Fibroblast of lung (primary cell): ENCODE measurements around the gene SLCO2B1. TPM values are rescaled to one million over a fixed set of nuclear protein-coding genes. Genes with fewer than 3 reads are reported as not detected.

Experiments used
- DNase-seq, 2 donors: peaks; one replicate each; pipeline versions ENCODE4 v3.0.0 to v3.0.0-alpha.2; 2010; ENCODE audit warnings: low read depth in 2 of 2
- H2AFZ ChIP-seq: 2 replicates; pipeline ENCODE4 v1.5.1; 2012; ENCODE audit warnings: low read length, control low read depth, inconsistent platforms
- H3K27ac ChIP-seq: 2 replicates; pipeline ENCODE4 v1.5.1; 2011; ENCODE audit warnings: low read length, control low read depth; ENCODE audit not compliant: insufficient read depth
- H3K27me3 ChIP-seq: 2 replicates; pipeline ENCODE4 v1.5.1; 2011; ENCODE audit warnings: mild to moderate bottlenecking, low read length; ENCODE audit not compliant: control insufficient read depth, insufficient read depth
- H3K36me3 ChIP-seq: 2 replicates; pipeline ENCODE4 v1.5.1; 2011; ENCODE audit warnings: low read length; ENCODE audit not compliant: control insufficient read depth, insufficient read depth
- H3K4me1 ChIP-seq: 2 replicates; pipeline ENCODE4 v1.5.1; 2011; ENCODE audit warnings: low read length; ENCODE audit not compliant: control insufficient read depth, insufficient read depth; ENCODE audit errors: extremely low read depth
- H3K4me2 ChIP-seq: 2 replicates; pipeline ENCODE4 v1.5.1; 2011; ENCODE audit warnings: low read length, control low read depth; ENCODE audit not compliant: insufficient read depth; ENCODE audit errors: extremely low read depth
- H3K4me3 ChIP-seq, 4 experiments: fragments of 200-600 bp in 1 of 4; sonication (generic) in 1 of 4; replicated peaks in 1 of 4; 2 replicates each; pipeline ENCODE4 v1.5.1; 2011 to 2016; ENCODE audit warnings: low read length in 4 of 4, low read depth in 3 of 4, mild to moderate bottlenecking in 3 of 4, control low read depth in 2 of 4, inconsistent platforms in 1 of 4, mixed read lengths in 1 of 4; ENCODE audit not compliant: insufficient read depth in 1 of 4; ENCODE audit errors: control extremely low read depth in 1 of 4
- H3K79me2 ChIP-seq: 2 replicates; pipeline ENCODE4 v1.5.1; 2012; ENCODE audit warnings: mild to moderate bottlenecking, low read length, inconsistent platforms; ENCODE audit not compliant: control insufficient read depth, insufficient read depth
- H3K9ac ChIP-seq: 2 replicates; pipeline ENCODE4 v1.5.1; 2011; ENCODE audit warnings: mild to moderate bottlenecking, low read length, control low read depth; ENCODE audit not compliant: insufficient read depth
- H3K9me3 ChIP-seq: 2 replicates; pipeline ENCODE4 v1.5.1; 2012; ENCODE audit warnings: low read depth, low read length; ENCODE audit not compliant: control insufficient read depth, insufficient read depth
- H4K20me1 ChIP-seq: 2 replicates; pipeline ENCODE4 v1.5.1; 2011; ENCODE audit warnings: low read length; ENCODE audit not compliant: control insufficient read depth, insufficient read depth; ENCODE audit errors: extremely low read depth
- EZH2 ChIP-seq: IDR thresholded peaks from 2 replicates; pipeline ENCODE4 v1.5.1; 2012; ENCODE audit warnings: low read length, control low read depth, mild to moderate bottlenecking; ENCODE audit errors: missing control alignments
- polyA plus RNA-seq, 2 donors: library from polyadenylated mRNA; depleted of rRNA in 1 of 2; stranded (reverse) in 1 of 2; unstranded in 1 of 2; fragments of >200 nt; gene quantifications; 2 replicates each; pipeline ENCODE4 v1.2.1, GENCODE V29; 2011 to 2012; ENCODE audit warnings: missing spikeins in 1 of 2
- total RNA-seq: library from RNA; depleted of rRNA; stranded (reverse); fragments of >200 nt; gene quantifications from 2 replicates; pipeline ENCODE4 v1.2.1, GENCODE V29; 2014
- TF ChIP-seq, protein P1 (sequence below), 2 donors: IDR thresholded peaks in 1 of 2; conservative IDR thresholded peaks in 1 of 2; 1 replicate in 1 of 2; 2 replicates in 1 of 2; pipeline ENCODE4 v1.5.1; 2011 to 2012; ENCODE audit warnings: low read length in 2 of 2, control low read depth in 1 of 2, inconsistent platforms in 1 of 2, low read depth in 1 of 2, mild to moderate bottlenecking in 1 of 2

Gene SLCO2B1
- total and polyA plus RNA-seq, 2 donors (not counting 1 experiment from before 2014, with no cell fraction given): not detected

DNA sequence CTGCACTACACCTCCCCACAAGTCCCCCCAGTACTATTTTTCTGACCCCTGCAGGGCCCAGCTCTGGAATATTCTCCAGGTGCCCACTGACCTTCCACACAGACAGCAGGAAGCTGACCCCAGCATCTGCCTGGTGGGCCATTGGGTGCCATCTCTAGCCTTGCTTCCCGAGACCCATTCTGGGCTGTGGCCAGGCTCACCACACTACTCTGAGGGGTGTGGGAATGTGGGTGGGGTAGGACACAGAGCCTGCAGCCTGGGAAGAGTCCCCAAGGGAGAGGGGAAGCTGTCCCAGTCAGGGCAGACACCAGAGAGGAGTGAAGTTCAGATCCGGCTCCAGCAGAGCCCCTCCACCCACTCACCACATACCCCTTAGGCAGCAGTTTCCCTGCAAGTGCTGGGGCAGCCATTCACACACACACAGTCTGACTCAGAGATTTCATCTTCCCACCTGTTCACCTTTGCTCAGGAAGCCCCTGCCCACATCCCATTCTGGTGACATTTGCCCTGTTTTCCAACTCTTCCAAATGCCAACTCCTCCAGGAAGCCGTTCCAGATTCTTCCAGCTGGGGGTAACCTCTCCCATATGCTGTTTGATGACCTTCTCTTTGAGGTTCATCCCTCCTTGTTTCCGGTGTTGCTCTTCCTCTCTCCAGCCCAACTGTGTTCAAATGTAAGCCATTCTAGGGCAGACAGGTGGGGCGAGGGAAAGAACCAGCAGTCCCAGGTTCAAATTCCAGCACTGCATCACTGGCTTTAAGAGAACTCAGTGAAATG lies 1.9 kb downstream of the SLCO2B1 start:
- no peaks in the 10 kb centered on the region for H3K9me3 ChIP-seq
- H3K27me3 ChIP-seq: peaks cover 14% of the 10 kb centered on the region
- H3K4me1 ChIP-seq: no peaks in the 10 kb centered on the region
- H3K9ac ChIP-seq: no peak overlapping the region
- H3K4me2 ChIP-seq: no peak overlapping the region
- no peaks in the 10 kb centered on the region for H4K20me1 ChIP-seq
- no peak for TF ChIP-seq EZH2
- TF ChIP-seq, protein P1, sequence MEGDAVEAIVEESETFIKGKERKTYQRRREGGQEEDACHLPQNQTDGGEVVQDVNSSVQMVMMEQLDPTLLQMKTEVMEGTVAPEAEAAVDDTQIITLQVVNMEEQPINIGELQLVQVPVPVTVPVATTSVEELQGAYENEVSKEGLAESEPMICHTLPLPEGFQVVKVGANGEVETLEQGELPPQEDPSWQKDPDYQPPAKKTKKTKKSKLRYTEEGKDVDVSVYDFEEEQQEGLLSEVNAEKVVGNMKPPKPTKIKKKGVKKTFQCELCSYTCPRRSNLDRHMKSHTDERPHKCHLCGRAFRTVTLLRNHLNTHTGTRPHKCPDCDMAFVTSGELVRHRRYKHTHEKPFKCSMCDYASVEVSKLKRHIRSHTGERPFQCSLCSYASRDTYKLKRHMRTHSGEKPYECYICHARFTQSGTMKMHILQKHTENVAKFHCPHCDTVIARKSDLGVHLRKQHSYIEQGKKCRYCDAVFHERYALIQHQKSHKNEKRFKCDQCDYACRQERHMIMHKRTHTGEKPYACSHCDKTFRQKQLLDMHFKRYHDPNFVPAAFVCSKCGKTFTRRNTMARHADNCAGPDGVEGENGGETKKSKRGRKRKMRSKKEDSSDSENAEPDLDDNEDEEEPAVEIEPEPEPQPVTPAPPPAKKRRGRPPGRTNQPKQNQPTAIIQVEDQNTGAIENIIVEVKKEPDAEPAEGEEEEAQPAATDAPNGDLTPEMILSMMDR (conservative IDR thresholded peaks at IDR 0.05 in 1 of 2, IDR thresholded peaks at IDR 0.05 in 1 of 2; ENCODE audit: low read depth in 1 of 2, low read length in 2 of 2): no peak
- H3K36me3 ChIP-seq: no peaks in the 10 kb centered on the region
- no peaks in the 10 kb centered on the region for H3K79me2 ChIP-seq
- no peak overlapping the region for H2AFZ ChIP-seq
- H3K4me3 ChIP-seq: no peak overlapping the region
- DNase-seq: no peak
- H3K27ac ChIP-seq: no peak overlapping the region

DNA sequence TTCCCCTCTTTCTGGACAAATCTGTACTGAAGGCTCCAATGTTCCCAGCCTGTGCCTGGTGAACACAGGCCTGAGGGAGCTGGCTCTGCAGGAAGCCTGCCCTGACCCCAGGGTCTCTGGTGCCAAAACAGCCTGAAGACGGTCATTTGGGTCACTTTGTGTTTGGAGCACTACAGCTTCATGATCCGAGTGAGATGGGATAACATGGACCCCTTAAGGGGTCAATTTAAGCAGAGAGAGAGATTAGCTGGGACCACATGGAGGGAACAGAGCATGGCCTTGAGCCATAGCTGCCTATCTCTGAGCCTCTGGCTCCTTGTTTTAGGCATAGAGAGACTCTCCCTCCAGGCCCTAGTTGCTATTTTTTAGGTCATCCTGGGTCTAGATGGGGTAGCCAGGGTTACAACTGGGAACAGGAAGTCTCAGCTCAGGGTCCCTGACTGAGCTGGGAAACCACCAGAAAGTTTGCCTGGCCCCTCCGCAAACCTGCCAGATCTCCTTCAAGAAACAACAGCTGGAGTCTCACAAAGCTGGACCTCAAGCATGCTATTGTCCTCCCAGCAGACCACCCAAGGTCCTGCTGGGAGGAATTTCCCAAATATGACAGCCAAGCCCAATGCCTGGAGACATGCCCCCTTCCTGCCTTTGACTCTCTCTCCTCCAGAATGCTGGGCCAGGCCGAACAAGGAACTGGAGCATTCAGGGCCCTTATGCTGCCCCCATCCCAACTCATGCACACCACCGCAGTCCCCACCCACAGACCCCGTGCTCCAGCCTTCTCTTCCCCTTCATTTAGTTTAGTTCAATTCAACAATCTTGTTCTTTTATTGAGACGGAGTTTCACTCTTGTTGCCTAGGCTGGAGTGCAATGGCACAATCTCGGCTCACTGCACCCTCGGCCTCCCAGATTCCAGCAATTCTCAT lies 4.0 kb downstream of the SLCO2B1 start:
- Histone ChIP-seq H4K20me1 (no peaks in the 10 kb centered on the region), H3K27ac (no peak overlapping the region), H3K4me2 (no peak overlapping the region), H3K9ac (no peak overlapping the region), H3K9me3 (no peaks in the 10 kb centered on the region), H3K4me1 (no peaks in the 10 kb centered on the region), H2AFZ (no peak overlapping the region), H3K4me3 (no peak overlapping the region), H3K36me3 (no peaks in the 10 kb centered on the region), H3K27me3 (peaks cover 14% of the 10 kb centered on the region), H3K79me2 (no peaks in the 10 kb centered on the region)
- no peak for TF ChIP-seq EZH2
- TF ChIP-seq, protein P1 (conservative IDR thresholded peaks at IDR 0.05 in 1 of 2, IDR thresholded peaks at IDR 0.05 in 1 of 2; ENCODE audit: low read depth in 1 of 2, low read length in 2 of 2): no peak
- DNase-seq: no peak
